ENCODE results near the gene SORCS3.

The SORCS3 gene

GRCh38 chr10:105113666-105114065, 472.6 kb downstream of the SORCS3 start:
- no peak for DNase-seq (ENCODE audit: insufficient read length, low spot score)
- no peak for FAIRE-seq
- TF ChIP-seq CTCF (IDR thresholded peaks at IDR 0.05; ENCODE audit: insufficient read depth, missing control alignments) = no peak

- FAIRE-seq = no peak
- no peak for TF ChIP-seq CTCF (IDR thresholded peaks at IDR 0.05; ENCODE audit: insufficient read depth, missing control alignments)
- no peak for DNase-seq (ENCODE audit: insufficient read length, low spot score)
These were observed 480.7 kb downstream of the SORCS3 start for GRCh38 chr10:105121743-105122142.

GRCh38 chr10:105128111-105128510, 487.0 kb downstream of the SORCS3 start:
- TF ChIP-seq CTCF (IDR thresholded peaks at IDR 0.05; ENCODE audit: insufficient read depth, missing control alignments) = no peak
- DNase-seq (ENCODE audit: insufficient read length, low spot score) (no peak), FAIRE-seq (no peak)

GRCh38 chr10:105138358-105138757, 497.3 kb downstream of the SORCS3 start:
- FAIRE-seq = no peak
- no peak for DNase-seq (ENCODE audit: insufficient read length, low spot score)
- no peak for TF ChIP-seq CTCF (IDR thresholded peaks at IDR 0.05; ENCODE audit: insufficient read depth, missing control alignments)

- no peak for FAIRE-seq
- no peak for TF ChIP-seq CTCF (IDR thresholded peaks at IDR 0.05; ENCODE audit: insufficient read depth, missing control alignments)
- DNase-seq (ENCODE audit: insufficient read length, low spot score) = no peak
These were observed 498.3 kb downstream of the SORCS3 start for GRCh38 chr10:105139363-105139896.

GRCh38 chr10:105140600-105140999, 499.5 kb downstream of the SORCS3 start:
- no peak for TF ChIP-seq CTCF (IDR thresholded peaks at IDR 0.05; ENCODE audit: insufficient read depth, missing control alignments)
- FAIRE-seq (no peak), DNase-seq (ENCODE audit: insufficient read length, low spot score) (no peak)

GRCh38 chr10:105145711-105146110, 504.6 kb downstream of the SORCS3 start:
- no peak for TF ChIP-seq CTCF (IDR thresholded peaks at IDR 0.05; ENCODE audit: insufficient read depth, missing control alignments)
- DNase-seq (ENCODE audit: insufficient read length, low spot score) (no peak), FAIRE-seq (no peak)

Measured in D721Med (cell line).